ENCODE data around the gene TNIK. TPM values are rescaled to one million over a fixed set of nuclear protein-coding genes. Genes with fewer than 3 reads are reported as not detected.
"Not testable (repeated sequence)": the region's sequence is repeated elsewhere in the genome, so short reads cannot be mapped to it uniquely, and the experiment has no call there.

The TNIK gene
- total and polyA plus RNA-seq, 2 experiments from 2014 or later: 14.6 to 34.3 TPM

DNA sequence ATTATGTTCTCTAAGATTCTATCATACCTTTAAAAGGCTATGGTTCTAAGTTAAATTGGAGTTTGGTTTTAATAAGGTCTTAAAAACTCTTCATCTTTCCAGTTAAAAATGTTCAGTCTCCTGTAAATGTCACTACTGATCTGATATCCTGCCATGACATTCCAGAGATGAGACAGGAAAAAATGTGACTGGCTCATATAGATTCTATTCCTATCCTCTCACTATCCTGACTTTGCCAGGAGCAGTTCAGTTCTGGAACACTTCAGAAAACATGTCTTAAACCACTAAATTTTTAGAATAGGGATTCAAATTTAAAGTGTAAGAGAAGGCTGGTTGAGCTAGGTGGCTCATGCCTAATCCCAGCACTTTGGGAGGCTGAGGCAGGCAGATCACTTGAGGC lies 170.9 kb downstream of the TNIK start (continued):
- TF ChIP-seq, protein P1, sequence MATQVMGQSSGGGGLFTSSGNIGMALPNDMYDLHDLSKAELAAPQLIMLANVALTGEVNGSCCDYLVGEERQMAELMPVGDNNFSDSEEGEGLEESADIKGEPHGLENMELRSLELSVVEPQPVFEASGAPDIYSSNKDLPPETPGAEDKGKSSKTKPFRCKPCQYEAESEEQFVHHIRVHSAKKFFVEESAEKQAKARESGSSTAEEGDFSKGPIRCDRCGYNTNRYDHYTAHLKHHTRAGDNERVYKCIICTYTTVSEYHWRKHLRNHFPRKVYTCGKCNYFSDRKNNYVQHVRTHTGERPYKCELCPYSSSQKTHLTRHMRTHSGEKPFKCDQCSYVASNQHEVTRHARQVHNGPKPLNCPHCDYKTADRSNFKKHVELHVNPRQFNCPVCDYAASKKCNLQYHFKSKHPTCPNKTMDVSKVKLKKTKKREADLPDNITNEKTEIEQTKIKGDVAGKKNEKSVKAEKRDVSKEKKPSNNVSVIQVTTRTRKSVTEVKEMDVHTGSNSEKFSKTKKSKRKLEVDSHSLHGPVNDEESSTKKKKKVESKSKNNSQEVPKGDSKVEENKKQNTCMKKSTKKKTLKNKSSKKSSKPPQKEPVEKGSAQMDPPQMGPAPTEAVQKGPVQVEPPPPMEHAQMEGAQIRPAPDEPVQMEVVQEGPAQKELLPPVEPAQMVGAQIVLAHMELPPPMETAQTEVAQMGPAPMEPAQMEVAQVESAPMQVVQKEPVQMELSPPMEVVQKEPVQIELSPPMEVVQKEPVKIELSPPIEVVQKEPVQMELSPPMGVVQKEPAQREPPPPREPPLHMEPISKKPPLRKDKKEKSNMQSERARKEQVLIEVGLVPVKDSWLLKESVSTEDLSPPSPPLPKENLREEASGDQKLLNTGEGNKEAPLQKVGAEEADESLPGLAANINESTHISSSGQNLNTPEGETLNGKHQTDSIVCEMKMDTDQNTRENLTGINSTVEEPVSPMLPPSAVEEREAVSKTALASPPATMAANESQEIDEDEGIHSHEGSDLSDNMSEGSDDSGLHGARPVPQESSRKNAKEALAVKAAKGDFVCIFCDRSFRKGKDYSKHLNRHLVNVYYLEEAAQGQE (IDR thresholded peaks at IDR 0.05; ENCODE audit: unreplicated experiment): no peak
- TF ChIP-seq, protein P2, sequence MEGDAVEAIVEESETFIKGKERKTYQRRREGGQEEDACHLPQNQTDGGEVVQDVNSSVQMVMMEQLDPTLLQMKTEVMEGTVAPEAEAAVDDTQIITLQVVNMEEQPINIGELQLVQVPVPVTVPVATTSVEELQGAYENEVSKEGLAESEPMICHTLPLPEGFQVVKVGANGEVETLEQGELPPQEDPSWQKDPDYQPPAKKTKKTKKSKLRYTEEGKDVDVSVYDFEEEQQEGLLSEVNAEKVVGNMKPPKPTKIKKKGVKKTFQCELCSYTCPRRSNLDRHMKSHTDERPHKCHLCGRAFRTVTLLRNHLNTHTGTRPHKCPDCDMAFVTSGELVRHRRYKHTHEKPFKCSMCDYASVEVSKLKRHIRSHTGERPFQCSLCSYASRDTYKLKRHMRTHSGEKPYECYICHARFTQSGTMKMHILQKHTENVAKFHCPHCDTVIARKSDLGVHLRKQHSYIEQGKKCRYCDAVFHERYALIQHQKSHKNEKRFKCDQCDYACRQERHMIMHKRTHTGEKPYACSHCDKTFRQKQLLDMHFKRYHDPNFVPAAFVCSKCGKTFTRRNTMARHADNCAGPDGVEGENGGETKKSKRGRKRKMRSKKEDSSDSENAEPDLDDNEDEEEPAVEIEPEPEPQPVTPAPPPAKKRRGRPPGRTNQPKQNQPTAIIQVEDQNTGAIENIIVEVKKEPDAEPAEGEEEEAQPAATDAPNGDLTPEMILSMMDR (conservative IDR thresholded peaks at IDR 0.05; ENCODE audit: low read depth in 2 of 2): no peak

DNA sequence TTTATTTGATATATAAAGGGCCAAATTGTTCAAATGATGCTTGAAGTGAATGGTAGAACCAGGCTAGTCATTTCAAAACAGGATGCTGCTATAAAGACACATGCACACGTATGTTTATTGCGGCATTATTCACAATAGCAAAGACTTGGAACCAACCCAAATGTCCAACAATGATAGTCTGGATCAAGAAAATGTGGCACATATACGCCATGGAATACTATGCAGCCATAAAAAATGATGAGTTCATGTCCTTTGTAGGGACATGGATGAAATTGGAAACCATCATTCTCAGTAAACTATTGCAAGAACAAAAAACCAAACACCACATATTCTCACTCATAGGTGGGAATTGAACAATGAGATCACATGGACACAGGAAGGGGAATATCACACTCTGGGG lies 172.4 kb downstream of the TNIK start:
- not testable (repeated sequence) for H3K4me2 ChIP-seq; H3K27me3 ChIP-seq (ENCODE audit: insufficient read depth); H3K27ac Mint-ChIP-seq; H3K36me3 Mint-ChIP-seq (ENCODE audit: low read depth); H3K27ac ChIP-seq (ENCODE audit: low read depth); ATAC-seq; H3K79me2 ChIP-seq (replicated peaks; ENCODE audit: insufficient read depth); H3K9me2 ChIP-seq (ENCODE audit: insufficient read depth); H3K4me3 Mint-ChIP-seq; H2AFZ ChIP-seq; H3K9me3 Mint-ChIP-seq; H3K4me3 ChIP-seq; H3F3A ChIP-seq (replicated peaks; ENCODE audit: low read depth); H3K27me3 Mint-ChIP-seq (ENCODE audit: insufficient read depth, low read depth, poor library complexity); H3K36me3 ChIP-seq (ENCODE audit: insufficient read depth); DNase-seq (ENCODE audit: low spot score); H4K20me1 ChIP-seq (replicated peaks; ENCODE audit: insufficient read depth)
- peaks cover 11% of the 10 kb centered on the region; the same call in 1 of the 2 replicates for H3K4me1 ChIP-seq (ENCODE audit: insufficient read depth)
- H3K4me1 Mint-ChIP-seq: peaks cover 22% of the 10 kb centered on the region

DNA sequence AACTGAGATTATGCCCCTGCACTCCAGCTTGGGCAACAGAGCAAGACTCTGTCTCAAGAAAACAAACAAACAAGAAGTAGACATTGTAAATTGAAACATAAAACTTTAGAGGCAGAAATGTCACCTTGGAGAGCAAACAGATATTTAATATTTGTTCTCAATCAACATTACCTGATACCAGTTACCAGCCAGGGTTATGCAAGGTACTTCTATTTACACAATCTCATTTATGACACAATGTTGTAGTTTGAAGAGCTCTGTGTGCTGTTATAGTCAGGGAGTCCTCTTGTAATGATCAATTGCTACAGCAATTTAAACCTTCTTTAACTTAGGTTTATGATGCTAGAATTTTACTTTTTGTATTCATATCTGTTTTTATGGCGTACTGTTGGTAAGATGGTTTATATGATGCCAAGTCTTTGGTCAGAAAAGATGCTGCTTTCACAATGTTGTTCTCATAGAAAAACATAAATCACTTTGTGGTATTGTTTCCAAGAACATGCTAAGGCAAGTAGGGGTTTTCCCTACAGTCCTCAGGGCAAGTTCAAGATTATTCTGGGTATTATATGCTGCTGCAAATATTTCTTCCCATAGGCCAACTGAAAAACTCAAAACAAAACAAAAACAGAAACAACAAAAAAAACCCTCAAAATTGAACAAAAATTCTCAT lies 173.5 kb downstream of the TNIK start:
- Histone ChIP-seq H3K27me3 (ENCODE audit: insufficient read depth) (no peaks in the 10 kb centered on the region), H3K4me1 (ENCODE audit: insufficient read depth) (peaks cover 11% of the 10 kb centered on the region; the same call in 1 of the 2 replicates), H3K4me3 (no peak overlapping the region), H3F3A (replicated peaks; ENCODE audit: low read depth) (no peaks in the 10 kb centered on the region), H2AFZ (no peak overlapping the region), H4K20me1 (replicated peaks; ENCODE audit: insufficient read depth) (no peaks in the 10 kb centered on the region), H3K79me2 (replicated peaks; ENCODE audit: insufficient read depth) (peaks cover 8% of the 10 kb centered on the region; the same call in 1 of the 2 replicates), H3K36me3 (ENCODE audit: insufficient read depth) (no peaks in the 10 kb centered on the region), H3K27ac (ENCODE audit: low read depth) (no peak overlapping the region), H3K4me2 (no peak overlapping the region), H3K9me2 (ENCODE audit: insufficient read depth) (no peaks in the 10 kb centered on the region)
- DNase-seq (ENCODE audit: low spot score) (no peak), ATAC-seq (no peak)
- H3K36me3 Mint-ChIP-seq (ENCODE audit: low read depth): no peaks in the 10 kb centered on the region
- H3K27me3 Mint-ChIP-seq (ENCODE audit: insufficient read depth, low read depth, poor library complexity): peaks cover 4% of the 10 kb centered on the region
- no peak overlapping the region for H3K4me3 Mint-ChIP-seq
- H3K4me1 Mint-ChIP-seq: peaks cover 21% of the 10 kb centered on the region
- no peaks in the 10 kb centered on the region for H3K9me3 Mint-ChIP-seq
- H3K27ac Mint-ChIP-seq: no peak overlapping the region
- TF ChIP-seq NANOG (IDR thresholded peaks at IDR 0.05; ENCODE audit: borderline replicate concordance): no peak
- TF ChIP-seq CREB1 (CRISPR knock-in tag; IDR thresholded peaks at IDR 0.05; ENCODE audit: low read depth): no peak
- TF ChIP-seq, protein P3, sequence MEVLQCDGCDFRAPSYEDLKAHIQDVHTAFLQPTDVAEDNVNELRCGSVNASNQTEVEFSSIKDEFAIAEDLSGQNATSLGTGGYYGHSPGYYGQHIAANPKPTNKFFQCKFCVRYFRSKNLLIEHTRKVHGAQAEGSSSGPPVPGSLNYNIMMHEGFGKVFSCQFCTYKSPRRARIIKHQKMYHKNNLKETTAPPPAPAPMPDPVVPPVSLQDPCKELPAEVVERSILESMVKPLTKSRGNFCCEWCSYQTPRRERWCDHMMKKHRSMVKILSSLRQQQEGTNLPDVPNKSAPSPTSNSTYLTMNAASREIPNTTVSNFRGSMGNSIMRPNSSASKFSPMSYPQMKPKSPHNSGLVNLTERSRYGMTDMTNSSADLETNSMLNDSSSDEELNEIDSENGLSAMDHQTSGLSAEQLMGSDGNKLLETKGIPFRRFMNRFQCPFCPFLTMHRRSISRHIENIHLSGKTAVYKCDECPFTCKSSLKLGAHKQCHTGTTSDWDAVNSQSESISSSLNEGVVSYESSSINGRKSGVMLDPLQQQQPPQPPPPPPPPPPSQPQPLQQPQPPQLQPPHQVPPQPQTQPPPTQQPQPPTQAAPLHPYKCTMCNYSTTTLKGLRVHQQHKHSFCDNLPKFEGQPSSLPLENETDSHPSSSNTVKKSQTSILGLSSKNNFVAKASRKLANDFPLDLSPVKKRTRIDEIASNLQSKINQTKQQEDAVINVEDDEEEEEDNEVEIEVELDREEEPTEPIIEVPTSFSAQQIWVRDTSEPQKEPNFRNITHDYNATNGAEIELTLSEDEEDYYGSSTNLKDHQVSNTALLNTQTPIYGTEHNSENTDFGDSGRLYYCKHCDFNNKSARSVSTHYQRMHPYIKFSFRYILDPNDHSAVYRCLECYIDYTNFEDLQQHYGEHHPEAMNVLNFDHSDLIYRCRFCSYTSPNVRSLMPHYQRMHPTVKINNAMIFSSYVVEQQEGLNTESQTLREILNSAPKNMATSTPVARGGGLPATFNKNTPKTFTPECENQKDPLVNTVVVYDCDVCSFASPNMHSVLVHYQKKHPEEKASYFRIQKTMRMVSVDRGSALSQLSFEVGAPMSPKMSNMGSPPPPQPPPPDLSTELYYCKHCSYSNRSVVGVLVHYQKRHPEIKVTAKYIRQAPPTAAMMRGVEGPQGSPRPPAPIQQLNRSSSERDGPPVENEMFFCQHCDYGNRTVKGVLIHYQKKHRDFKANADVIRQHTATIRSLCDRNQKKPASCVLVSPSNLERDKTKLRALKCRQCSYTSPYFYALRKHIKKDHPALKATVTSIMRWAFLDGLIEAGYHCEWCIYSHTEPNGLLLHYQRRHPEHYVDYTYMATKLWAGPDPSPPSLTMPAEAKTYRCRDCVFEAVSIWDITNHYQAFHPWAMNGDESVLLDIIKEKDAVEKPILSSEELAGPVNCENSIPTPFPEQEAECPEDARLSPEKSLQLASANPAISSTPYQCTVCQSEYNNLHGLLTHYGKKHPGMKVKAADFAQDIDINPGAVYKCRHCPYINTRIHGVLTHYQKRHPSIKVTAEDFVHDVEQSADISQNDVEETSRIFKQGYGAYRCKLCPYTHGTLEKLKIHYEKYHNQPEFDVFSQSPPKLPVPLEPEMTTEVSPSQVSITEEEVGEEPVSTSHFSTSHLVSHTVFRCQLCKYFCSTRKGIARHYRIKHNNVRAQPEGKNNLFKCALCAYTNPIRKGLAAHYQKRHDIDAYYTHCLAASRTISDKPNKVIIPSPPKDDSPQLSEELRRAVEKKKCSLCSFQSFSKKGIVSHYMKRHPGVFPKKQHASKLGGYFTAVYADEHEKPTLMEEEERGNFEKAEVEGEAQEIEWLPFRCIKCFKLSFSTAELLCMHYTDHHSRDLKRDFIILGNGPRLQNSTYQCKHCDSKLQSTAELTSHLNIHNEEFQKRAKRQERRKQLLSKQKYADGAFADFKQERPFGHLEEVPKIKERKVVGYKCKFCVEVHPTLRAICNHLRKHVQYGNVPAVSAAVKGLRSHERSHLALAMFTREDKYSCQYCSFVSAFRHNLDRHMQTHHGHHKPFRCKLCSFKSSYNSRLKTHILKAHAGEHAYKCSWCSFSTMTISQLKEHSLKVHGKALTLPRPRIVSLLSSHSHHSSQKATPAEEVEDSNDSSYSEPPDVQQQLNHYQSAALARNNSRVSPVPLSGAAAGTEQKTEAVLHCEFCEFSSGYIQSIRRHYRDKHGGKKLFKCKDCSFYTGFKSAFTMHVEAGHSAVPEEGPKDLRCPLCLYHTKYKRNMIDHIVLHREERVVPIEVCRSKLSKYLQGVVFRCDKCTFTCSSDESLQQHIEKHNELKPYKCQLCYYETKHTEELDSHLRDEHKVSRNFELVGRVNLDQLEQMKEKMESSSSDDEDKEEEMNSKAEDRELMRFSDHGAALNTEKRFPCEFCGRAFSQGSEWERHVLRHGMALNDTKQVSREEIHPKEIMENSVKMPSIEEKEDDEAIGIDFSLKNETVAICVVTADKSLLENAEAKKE (CRISPR knock-in tag; IDR thresholded peaks at IDR 0.05): no peak
- TF ChIP-seq EZH2phosphoT487 (IDR thresholded peaks at IDR 0.05; ENCODE audit: unreplicated experiment): no peak
- TF ChIP-seq JUNB (IDR thresholded peaks at IDR 0.05; ENCODE audit: unreplicated experiment): no peak
- no peak for TF ChIP-seq EZH2 (IDR thresholded peaks at IDR 0.05; ENCODE audit: low read depth, unreplicated experiment)
